GM18861 (cell line): Measurements from ENCODE around the gene NEK2.

ENCODE experiments used
- ATAC-seq: cut with Tn5 transposase; IDR thresholded peaks from one replicate; pipeline ENCODE4 v1.9.1; 2021; ENCODE audit not compliant: unreplicated experiment

The NEK2 gene

DNA sequence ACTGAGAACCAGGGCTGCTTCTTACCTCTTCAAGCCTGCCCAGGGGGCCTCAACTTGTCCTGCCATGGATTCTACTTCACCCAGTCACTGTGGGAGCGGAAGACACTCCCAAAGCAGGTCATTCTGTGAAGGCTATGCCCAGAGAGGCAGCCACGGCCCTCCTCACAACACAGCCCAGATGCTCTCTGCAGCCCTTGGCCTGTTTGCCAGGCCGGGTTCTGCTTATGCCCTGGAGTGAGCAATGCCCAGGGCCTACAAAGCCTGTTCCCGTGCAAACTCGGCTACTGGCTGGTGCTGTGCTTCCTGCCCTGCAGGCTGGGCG lies 62.7 kb downstream of the NEK2 start:
- no peak for ATAC-seq
